A549 (cell line): Measurements from ENCODE around the gene PLOD2.
A peak's percentile ranks its signal among the peaks of the same experiment; 100 is the strongest.

Experiments used
- CTCF ChIP-seq: fragments of >200 bp; sonication (Bioruptor Twin); formaldehyde crosslinking; IDR thresholded peaks from 3 replicates; pipeline ENCODE4 v1.5.1; 2016
- EP300 ChIP-seq, 2 experiments: fragments of >200 bp; sonication (Bioruptor Twin); formaldehyde crosslinking; IDR thresholded peaks; 2 replicates in 1 of 2; 3 replicates in 1 of 2; pipeline ENCODE4 v1.6.1; 2016 to 2017
- NFE2L2 ChIP-seq: fragments of 150-350 bp; conservative IDR thresholded peaks from 2 replicates; pipeline ENCODE4 v1.6.1; 2014; ENCODE audit warnings: low read length
- POLR2AphosphoS2 ChIP-seq: conservative IDR thresholded peaks from 2 replicates; pipeline ENCODE4 v1.6.1; 2012; ENCODE audit warnings: low read length, improper control_type of control experiment, inconsistent platforms
- RFX5 ChIP-seq: fragments of 450-650 bp; IDR thresholded peaks from 2 replicates; pipeline ENCODE4 v1.7.1; 2014; ENCODE audit warnings: antibody characterized with exemption, mild to moderate bottlenecking, moderate library complexity
- SMC3 ChIP-seq: fragments of >200 bp; sonication (Bioruptor Twin); formaldehyde crosslinking; IDR thresholded peaks from 3 replicates; pipeline ENCODE4 v1.6.1; 2018; ENCODE audit warnings: inconsistent platforms
- ZNF302 ChIP-seq: fragments of 250-450 bp; sonication (Bioruptor Pico); IDR thresholded peaks from 2 replicates; pipeline ENCODE4 v1.9.0; 2021; ENCODE audit warnings: inconsistent platforms, mild to moderate bottlenecking, moderate library complexity
- ZSCAN20 ChIP-seq: fragments of 250-450 bp; sonication (Bioruptor Pico); IDR thresholded peaks from 2 replicates; pipeline ENCODE4 v1.8.0; 2022; ENCODE audit warnings: mild to moderate bottlenecking, moderate library complexity

GRCh38 chr3:146166415-146166821, 5.4 kb upstream of the PLOD2 start:
- no peak for TF ChIP-seq CTCF
- peak; percentile 60; the same call in 1 of the 2 replicates for TF ChIP-seq RFX5
- no peak for TF ChIP-seq ZNF302 (CRISPR knock-in tag)
- TF ChIP-seq SMC3, result no peak
- TF ChIP-seq POLR2AphosphoS2, result no peak
- peak; percentile 79 for TF ChIP-seq NFE2L2
- TF ChIP-seq EP300 (IDR thresholded peaks at IDR 0.05), result peak; percentile 81 to 92; a peak in 3 of 5 replicates
- TF ChIP-seq ZSCAN20 (CRISPR knock-in tag), result no peak
